HepG2 (cell line): ENCODE measurements around the gene ZBTB46. TPM values are rescaled to one million over a fixed set of nuclear protein-coding genes. Genes with fewer than 3 reads are reported as not detected.

ENCODE experiments used
- BCL3 ChIP-seq: sonication (generic); formaldehyde crosslinking; IDR thresholded peaks from 2 replicates; pipeline ENCODE4 v1.5.1; 2020; ENCODE audit warnings: mild to moderate bottlenecking, missing genetic modification reagents, moderate library complexity
- FOXJ3 ChIP-seq: sonication (generic); formaldehyde crosslinking; IDR thresholded peaks from 2 replicates; pipeline ENCODE4 v1.4.0; 2020; ENCODE audit warnings: missing genetic modification reagents, mild to moderate bottlenecking, borderline replicate concordance
- HNRNPL ChIP-seq: fragments of 200-400 bp; formaldehyde crosslinking; IDR thresholded peaks from 2 replicates; pipeline ENCODE4 v1.6.1; 2017; ENCODE audit warnings: mild to moderate bottlenecking, low read depth, low read length
- JARID2 ChIP-seq: sonication (generic); formaldehyde crosslinking; IDR thresholded peaks from 2 replicates; pipeline ENCODE4 v1.8.1; 2023; ENCODE audit warnings: missing genetic modification reagents, inconsistent platforms; ENCODE audit not compliant: insufficient replicate concordance
- MYPOP ChIP-seq: sonication (generic); formaldehyde crosslinking; IDR thresholded peaks from 2 replicates; pipeline ENCODE4 v1.8.1; 2023; ENCODE audit warnings: mild to moderate bottlenecking, moderate library complexity, missing genetic modification reagents
- NFE2L1 ChIP-seq: sonication (generic); formaldehyde crosslinking; IDR thresholded peaks from 2 replicates; pipeline ENCODE4 v1.4.0; 2020; ENCODE audit warnings: missing genetic modification reagents, mild to moderate bottlenecking, borderline replicate concordance
- NRL ChIP-seq: sonication (generic); formaldehyde crosslinking; IDR thresholded peaks from 2 replicates; pipeline ENCODE4 v1.5.0; 2020; ENCODE audit warnings: missing genetic modification reagents, mild to moderate bottlenecking, moderate library complexity, borderline replicate concordance
- PRMT3 ChIP-seq: sonication (generic); formaldehyde crosslinking; IDR thresholded peaks from 2 replicates; pipeline ENCODE4 v1.8.1; 2022; ENCODE audit warnings: low read depth, mild to moderate bottlenecking, moderate library complexity, missing genetic modification reagents, borderline replicate concordance
- RARG ChIP-seq: sonication (generic); formaldehyde crosslinking; IDR thresholded peaks from 2 replicates; pipeline ENCODE4 v1.4.0; 2020; ENCODE audit warnings: low read depth, mild to moderate bottlenecking, missing genetic modification reagents
- RXRB ChIP-seq: IDR thresholded peaks from 2 replicates; pipeline ENCODE4 v1.6.1; 2016; ENCODE audit warnings: borderline replicate concordance, missing genetic modification reagents, missing compliant biosample characterization
- SRSF9 ChIP-seq: fragments of 200-400 bp; formaldehyde crosslinking; IDR thresholded peaks from 2 replicates; pipeline ENCODE4 v1.6.1; 2018; ENCODE audit warnings: borderline replicate concordance, mild to moderate bottlenecking, low read depth, low read length; ENCODE audit not compliant: insufficient read depth, poor library complexity, severe bottlenecking
- TAF1 ChIP-seq: sonication (generic); formaldehyde crosslinking; IDR thresholded peaks from 2 replicates; pipeline ENCODE4 v1.4.0; 2020; ENCODE audit warnings: missing genetic modification reagents
- ZNF430 ChIP-seq: sonication (generic); formaldehyde crosslinking; IDR thresholded peaks from 2 replicates; pipeline ENCODE4 v1.9.0; 2021; ENCODE audit warnings: mild to moderate bottlenecking, missing genetic modification reagents
- ZNF530 ChIP-seq: sonication (generic); formaldehyde crosslinking; IDR thresholded peaks from 2 replicates; pipeline ENCODE4 v1.5.0; 2020; ENCODE audit warnings: low read depth, mild to moderate bottlenecking, missing genetic modification reagents
- ZNF609 ChIP-seq: sonication (generic); formaldehyde crosslinking; IDR thresholded peaks from 2 replicates; pipeline ENCODE4 v1.4.0; 2020; ENCODE audit warnings: mild to moderate bottlenecking, missing genetic modification reagents, borderline replicate concordance
- ZNF710 ChIP-seq: sonication (generic); formaldehyde crosslinking; IDR thresholded peaks from 2 replicates; pipeline ENCODE4 v1.5.0; 2020; ENCODE audit warnings: mild to moderate bottlenecking, missing genetic modification reagents, borderline replicate concordance
- ZNF773 ChIP-seq: sonication (generic); formaldehyde crosslinking; IDR thresholded peaks from 2 replicates; pipeline ENCODE4 v1.4.0; 2020; ENCODE audit warnings: missing genetic modification reagents, borderline replicate concordance
- polyA plus RNA-seq, 8 experiments: library from polyadenylated mRNA; depleted of rRNA in 3 of 8; stranded (reverse) in 7 of 8; unstranded in 1 of 8; fragments of >200 nt; fragmentation: Illumina TruSeq in 4 of 8; extraction: Trizol in 4 of 8; gene quantifications; 2 replicates each; pipeline versions ENCODE4 v1.2.1 to v1.2.3, GENCODE V29; 2011 to 2016; ENCODE audit warnings: low read depth in 4 of 8, missing spikeins in 1 of 8, mixed read lengths in 1 of 8; ENCODE audit not compliant: insufficient read depth in 1 of 8
- total RNA-seq, 5 experiments: library from RNA; depleted of rRNA; stranded (reverse); fragments of >200 nt; fragmentation: Illumina TruSeq; extraction: Trizol; gene quantifications; 2 replicates each; pipeline ENCODE4 v1.2.3, GENCODE V29; 2016; ENCODE audit warnings: low read depth in 1 of 5

ZBTB46 gene
- total and polyA plus RNA-seq, 2 of the 13 experiments (the other 11 are each of a cell fraction or from before 2014, with no cell fraction given): 1.6 to 13.5 TPM

- TF ChIP-seq MYPOP (CRISPR knock-in tag): no peak
- no peak; the same call in 1 of the 2 replicates for TF ChIP-seq ZNF430 (CRISPR knock-in tag)
- TF ChIP-seq NFE2L1: no peak; the same call in 1 of the 2 replicates
- TF ChIP-seq FOXJ3: no peak
- no peak for TF ChIP-seq ZNF710 (CRISPR knock-in tag)
- TF ChIP-seq ZNF530 (CRISPR knock-in tag): no peak
- TF ChIP-seq ZNF773 (CRISPR knock-in tag): no peak
- TF ChIP-seq RARG (CRISPR knock-in tag): no peak
- peak; percentile 19; the same call in 1 of the 2 replicates for TF ChIP-seq NRL (CRISPR knock-in tag)
- TF ChIP-seq HNRNPL: 0 out of 2 replicates have a peak, but pooled peaks have one; percentile 59
- no peak for TF ChIP-seq SRSF9
- peak; percentile 79 for TF ChIP-seq RXRB (CRISPR knock-in tag)
- no peak for TF ChIP-seq PRMT3 (CRISPR knock-in tag)
- peak; percentile 41; the same call in 1 of the 2 replicates for TF ChIP-seq ZNF609 (CRISPR knock-in tag)
- no peak for TF ChIP-seq TAF1 (CRISPR knock-in tag)
- no peak for TF ChIP-seq JARID2 (CRISPR knock-in tag)
- TF ChIP-seq BCL3: no peak
Measured at GRCh38 chr20:63706852-63707557, 124.1 kb downstream of the ZBTB46 start (continued).
